Activated CD4-positive, alpha-beta T cell treated with anti-CD3 and anti-CD28 coated beads, Interleukin-2, amount 50 U/mL, for 24 hours (primary cell): ENCODE measurements around the gene EVC.

Experiments used
- DNase-seq, 2 donors: peaks; one replicate each; pipeline ENCODE4 v3.0.0-alpha.2; 2020; ENCODE audit warnings: low read depth in 1 of 2, low spot score in 1 of 2

The EVC gene

GRCh38 chr4:5783486-5783885 is 72.5 kb downstream of the EVC start:
- no peak for DNase-seq

GRCh38 chr4:5784021-5784420 is 73.0 kb downstream of the EVC start:
- no peak for DNase-seq

DNA sequence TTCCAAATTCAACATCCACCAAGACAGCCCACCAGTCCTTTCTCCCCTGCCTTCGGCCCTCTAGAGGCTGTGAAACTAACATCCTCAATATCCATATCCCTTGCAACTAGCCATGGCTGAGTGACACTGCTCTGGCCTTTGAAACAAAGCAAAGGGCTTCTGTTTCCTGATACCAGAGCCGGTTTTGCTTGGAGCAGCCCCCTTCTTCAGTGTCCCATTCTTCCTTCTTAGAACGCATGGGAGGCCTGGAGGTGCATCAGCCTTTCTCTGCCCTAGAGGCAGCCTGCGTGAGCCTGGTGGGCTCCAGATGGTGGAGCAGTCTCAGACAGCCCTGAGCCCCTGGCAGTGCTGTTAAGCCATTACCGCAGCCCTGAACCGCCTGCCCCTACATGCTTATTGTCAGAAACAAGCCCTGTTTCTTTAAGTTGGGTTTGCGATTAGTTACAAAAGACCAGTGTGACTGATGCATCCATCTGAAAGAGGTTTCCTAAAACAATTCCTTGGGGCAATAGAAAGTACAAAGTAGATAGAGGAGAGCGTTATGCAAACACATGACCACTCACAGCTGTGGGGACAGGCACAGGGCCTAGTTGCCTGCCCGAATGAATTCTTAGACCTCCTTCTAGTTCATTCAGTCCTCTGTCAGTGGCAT is 74.1 kb downstream of the EVC start:
- no peak for DNase-seq

GRCh38 chr4:5785806-5786680 is 75.0 kb downstream of the EVC start:
- no peak for DNase-seq

- no peak for DNase-seq
Measured at GRCh38 chr4:5787311-5787710, 76.3 kb downstream of the EVC start.

DNA sequence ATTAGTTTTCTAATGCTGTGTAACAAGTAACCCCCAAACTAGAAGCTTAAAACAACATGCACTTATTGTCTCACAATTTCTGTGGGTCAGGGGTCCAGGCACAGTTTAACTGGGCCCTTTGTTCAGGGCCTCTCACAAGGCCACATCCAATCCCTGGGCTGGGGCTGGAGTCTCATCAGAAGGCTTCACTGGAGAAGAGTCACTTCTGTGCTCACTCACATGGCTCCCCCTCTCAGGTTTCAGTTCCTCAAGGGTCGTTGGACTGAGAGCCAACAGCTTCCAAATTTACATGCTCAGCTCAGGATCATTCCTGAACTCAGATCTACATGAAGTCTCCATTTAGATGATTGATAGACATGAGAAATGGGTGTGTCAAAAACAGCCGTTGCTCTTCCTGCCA is 77.1 kb downstream of the EVC start:
- no peak for DNase-seq

DNA sequence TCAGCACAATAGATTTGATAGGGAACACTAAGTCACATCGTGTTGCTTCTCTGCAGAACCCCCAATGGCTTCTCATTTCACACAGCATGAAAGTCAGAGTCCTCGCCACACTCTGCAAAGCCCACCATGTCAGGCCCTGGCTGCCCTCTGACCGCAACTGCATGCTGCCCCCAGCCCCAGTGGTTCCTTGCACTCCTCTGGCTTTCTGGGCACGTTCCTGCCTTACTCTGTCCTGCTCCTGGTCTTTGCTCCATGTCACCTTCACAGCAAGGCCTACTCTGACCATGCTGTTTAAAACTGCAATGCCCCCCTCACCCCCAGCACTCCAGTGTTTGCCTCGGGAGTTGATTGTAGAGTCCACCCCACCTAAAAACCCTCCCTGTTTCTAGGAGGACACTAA is 78.1 kb downstream of the EVC start:
- no peak for DNase-seq

- no peak for DNase-seq
Measured at GRCh38 chr4:5790546-5790857, 79.5 kb downstream of the EVC start.

- DNase-seq: no peak
Measured at GRCh38 chr4:5791654-5792053, 80.7 kb downstream of the EVC start.

GRCh38 chr4:5793514-5793913 is 82.5 kb downstream of the EVC start:
- DNase-seq: no peak

DNA sequence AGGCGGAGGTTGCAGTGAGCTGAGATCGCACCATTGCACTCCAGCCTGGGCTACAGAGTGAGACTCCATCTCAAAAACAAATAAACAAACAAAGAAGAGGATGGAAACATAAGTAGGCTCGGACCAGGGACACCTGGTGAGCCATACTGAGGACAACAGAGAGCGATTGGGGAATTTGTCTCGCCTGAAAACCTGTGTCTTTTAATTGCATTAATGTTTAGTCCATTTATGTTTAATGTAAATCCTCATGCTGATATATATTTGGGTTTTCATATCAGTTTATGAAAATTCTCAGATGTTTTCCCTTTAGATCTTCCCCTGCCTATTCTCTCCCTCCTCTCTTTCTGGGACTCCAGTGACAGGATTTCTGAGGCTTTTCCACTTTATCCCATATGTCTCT is 84.6 kb downstream of the EVC start:
- DNase-seq: no peak

DNA sequence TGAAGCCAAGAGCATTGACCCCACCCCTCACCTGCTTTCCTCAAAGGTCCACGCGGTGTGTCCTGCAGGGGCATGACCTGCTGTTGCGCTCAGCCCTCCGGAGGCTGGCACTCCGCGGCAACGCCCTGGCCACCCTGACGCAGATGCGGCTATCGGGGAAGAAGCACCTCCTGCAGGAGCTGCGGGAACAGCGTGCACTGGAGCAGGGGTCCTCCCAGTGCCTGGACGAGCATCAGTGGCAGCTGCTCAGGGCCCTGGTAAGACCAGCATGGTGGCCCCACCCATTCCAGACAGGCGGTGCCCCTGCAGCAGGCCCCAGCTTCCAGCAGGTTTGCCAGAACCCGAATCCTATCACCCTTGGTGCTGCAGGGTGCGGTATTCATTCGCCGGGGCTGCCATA is 86.0 kb downstream of the EVC start:
- no peak for DNase-seq

DNA sequence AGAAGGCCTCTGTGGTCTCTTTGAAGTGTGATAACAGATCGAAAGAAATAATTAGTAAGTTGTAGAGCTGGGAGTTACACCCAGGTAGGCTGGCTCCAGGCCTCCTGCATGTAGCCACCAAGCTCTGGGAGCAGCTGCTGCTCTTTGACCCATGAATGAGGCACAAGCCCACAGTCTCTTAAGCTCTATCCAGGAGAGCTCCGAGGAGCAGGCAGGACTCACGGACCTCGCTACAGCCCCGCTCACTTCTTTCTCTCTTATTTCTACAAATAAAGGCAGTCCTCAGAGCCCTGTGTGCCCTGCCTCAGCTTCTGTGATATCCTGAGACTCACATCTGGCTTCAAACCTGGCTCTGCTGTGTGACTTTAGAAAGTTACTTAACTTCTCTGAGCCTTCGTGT is 86.9 kb downstream of the EVC start:
- DNase-seq: no peak

DNA sequence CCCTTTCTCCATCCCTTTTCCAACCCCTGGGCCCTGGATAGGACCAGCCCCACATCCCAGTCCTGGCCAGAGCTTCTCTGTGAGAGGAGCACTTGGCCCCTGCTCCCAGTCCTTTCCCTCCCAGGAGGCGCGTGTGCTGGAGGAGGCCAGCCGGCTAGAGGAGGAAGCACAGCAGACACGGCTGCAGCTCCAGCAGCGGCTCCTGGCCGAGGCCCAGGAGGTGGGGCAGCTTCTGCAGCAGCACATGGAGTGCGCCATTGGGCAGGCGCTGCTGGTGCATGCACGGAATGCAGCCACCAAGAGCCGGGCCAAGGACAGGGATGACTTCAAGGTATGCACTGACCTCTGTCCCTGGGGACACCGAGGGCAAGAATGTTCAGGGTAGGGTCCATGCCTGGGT is 87.5 kb downstream of the EVC start:
- no peak for DNase-seq

DNA sequence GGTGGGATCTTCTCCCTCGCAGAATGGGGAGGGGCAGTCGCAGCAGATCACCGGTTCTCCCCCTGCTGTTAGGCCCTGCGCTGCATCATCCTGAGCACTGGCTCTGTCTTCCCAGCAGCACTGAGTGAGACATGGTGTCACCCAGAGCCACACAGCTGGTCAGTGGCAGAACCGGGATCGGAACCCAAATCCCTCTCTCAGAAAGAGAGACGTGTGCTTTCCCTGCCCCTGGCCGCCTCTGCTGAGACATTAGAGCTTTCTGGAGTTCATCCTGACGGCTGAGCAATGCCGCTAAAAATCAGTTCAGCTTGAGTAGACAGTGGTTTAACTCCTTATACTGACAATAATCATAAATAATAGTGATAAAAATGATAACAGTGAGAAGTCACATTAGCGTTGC is 87.9 kb downstream of the EVC start:
- DNase-seq: no peak

GRCh38 chr4:5799406-5799805 is 88.4 kb downstream of the EVC start:
- DNase-seq: no peak

DNA sequence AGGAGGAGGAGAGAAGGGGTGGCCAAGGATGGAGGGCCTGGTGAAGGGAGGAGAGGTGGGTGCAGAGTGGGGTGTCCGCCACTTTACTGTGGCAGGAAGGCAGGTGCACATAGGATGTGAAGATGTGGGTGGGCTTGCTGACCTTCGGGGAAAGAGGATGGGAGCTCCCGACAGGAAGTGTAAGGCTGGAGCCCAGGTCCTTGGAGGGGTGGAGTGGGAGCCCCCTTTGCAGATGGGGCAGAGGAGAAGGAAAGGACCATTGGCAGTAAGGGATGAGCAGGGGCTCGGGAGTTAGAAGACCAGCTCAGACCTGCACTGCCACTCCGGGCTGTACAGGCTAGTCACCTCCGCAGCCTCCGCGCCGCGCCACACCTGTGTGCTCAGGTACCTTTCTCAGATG is 89.5 kb downstream of the EVC start:
- DNase-seq: no peak

GRCh38 chr4:5801696-5802095 is 90.7 kb downstream of the EVC start:
- DNase-seq: no peak

DNA sequence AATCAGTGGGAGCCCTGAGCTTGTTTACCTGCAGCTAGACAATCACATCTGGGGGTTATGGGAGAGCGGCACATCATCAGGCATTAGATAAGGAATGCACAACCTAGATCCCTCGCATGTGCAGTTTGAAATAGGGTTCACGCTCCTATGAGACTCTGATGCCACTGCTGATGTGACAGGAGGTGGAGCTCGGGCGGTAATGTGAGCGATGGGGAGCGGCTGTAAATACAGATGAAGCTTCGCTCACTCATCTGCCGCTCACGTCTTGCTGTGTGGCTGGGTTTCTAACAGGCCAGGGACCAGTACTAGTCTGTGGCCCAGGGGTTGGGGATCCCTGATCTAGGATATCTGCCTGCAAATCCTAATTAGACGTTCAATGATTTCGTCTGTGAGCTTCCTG is 91.6 kb downstream of the EVC start:
- no peak for DNase-seq

DNA sequence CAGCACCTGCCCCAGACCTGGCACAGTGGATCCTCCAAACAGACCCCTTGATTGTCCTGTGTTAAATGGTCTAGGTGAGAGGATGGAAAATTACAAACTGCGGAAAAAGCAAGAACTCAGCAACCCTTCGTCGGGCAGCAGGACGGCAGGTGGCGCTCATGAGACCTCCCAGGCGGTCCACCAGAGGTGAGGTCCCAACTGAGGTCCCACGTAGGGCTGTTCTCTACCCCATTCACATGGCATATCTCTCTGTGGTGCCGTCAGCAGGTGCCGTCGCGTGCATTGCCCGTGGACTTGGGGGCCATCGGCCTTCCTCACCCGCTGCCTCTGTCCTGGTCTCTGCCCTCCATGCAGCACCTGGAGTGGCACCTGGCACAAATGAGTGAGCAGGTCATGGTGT is 93.7 kb downstream of the EVC start:
- no peak for DNase-seq

- DNase-seq: no peak
Measured at GRCh38 chr4:5805270-5805669, 94.3 kb downstream of the EVC start.

GRCh38 chr4:5808081-5808741 is 97.2 kb downstream of the EVC start:
- no peak for DNase-seq
